NOMO-1 treated with DMSO at 0.1 percent for 48 hours (cell line): ENCODE results near the gene SLC44A5.
"Not testable (repeated sequence)": the region's sequence is repeated elsewhere in the genome, so short reads cannot be mapped to it uniquely, and the experiment has no call there.

Experiments
- DNase-seq: peaks from one replicate; lab custom pipeline; 2025; ENCODE audit not compliant: unreplicated experiment; lab: John Stamatoyannopoulos, UW

SLC44A5 gene

DNA sequence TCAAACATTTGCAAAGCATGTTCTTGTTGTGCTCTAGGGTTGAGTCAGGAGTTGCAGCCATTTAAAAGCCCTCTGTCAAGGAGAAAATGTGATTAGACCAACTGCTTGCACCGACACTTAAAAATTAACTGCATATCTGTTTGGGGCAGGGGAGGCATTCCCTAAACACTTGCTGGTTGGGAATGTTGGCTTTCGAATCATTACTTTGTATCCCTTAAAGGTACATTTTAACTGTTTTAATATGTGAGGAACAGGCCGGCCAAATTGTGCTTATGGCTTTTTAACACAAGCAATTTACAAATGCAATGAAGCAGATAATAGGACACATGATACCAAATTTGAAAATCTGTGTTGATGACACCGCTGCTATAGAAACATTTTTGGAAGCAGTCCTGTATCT lies 317.6 kb downstream of the SLC44A5 start:
- DNase-seq, result no peak

DNA sequence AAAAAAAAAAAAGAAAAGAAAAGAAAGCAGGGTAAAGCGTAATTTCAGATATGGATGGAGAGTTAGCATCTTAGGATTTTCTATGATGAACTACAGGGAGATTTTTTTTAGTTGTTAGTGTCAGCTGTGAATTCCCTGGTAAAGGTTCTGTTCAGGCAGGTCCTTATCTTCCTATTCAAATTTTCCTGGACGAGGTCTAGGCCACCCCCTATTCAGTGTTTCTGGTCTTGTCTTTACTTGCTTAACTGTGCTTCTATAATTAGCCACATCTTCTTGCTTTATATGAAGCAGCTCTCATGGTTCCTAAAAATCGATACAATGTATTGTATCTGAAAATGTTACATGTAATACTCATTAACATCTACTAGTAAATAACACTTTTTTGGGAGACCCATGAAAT lies 318.9 kb downstream of the SLC44A5 start:
- no peak for DNase-seq

DNA sequence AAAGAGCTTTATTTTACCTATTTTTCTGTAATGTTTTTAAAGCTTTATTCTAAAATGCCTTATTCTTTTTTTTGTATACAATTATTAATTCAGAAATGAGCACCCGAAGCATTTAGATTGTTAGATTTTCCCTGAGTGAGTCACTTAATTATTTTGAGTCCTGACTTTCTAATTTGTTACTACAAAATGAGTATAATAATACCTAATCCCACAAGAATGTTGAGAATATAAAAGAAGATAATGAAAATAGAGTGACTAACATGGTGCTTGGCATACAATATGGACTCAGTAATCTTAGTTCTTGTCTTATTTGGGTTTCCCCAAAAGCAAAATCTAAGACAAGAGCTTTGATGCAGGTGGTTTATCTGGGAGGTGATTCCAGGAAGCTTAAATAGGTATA lies 334.5 kb downstream of the SLC44A5 start:
- no peak for DNase-seq

DNA sequence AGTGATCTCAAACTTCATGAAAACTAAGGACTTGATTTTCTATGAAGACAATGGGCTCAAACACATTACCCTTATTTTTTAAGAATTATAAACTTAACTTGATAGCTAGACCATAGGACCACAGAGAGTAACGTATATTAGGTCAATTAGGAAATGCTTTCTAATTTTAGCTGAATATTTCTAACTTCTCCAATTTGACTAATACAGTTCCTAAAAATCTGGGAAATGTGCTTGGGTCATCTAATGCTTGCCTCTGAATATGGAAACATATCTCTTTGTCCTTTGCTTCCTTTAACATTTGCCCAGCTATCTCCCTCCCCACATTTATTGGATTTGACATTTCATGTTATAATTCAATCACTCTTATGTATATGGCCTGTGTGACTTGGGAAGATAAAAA lies 335.3 kb downstream of the SLC44A5 start:
- no peak for DNase-seq

DNA sequence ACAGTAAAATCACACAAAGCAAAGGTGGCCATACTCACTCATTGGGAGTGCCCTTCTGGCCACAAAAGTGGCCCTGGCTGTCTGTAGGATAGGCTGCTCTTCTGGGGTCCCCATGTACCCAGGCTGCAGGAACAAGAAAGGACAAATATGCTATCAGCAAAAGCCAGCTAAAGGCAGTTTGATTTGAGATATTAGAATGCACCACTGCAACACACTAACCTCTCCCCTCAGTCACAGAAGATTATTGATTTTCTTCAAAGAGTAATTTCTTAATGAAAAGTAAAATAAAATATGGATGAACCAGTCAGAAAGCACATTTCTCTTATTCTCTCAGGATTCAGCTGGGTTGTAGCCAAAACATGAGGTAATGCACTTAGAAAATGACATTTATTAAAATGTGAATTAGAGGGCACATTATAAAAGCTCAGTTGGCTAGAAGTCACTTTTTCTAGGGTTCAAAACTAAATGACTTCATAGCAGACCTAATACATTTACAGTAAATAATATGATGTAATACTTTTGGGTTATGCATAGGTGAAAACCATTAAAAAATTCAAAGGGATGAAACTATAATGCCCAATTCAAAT lies 335.9 kb downstream of the SLC44A5 start:
- DNase-seq, result no peak

DNA sequence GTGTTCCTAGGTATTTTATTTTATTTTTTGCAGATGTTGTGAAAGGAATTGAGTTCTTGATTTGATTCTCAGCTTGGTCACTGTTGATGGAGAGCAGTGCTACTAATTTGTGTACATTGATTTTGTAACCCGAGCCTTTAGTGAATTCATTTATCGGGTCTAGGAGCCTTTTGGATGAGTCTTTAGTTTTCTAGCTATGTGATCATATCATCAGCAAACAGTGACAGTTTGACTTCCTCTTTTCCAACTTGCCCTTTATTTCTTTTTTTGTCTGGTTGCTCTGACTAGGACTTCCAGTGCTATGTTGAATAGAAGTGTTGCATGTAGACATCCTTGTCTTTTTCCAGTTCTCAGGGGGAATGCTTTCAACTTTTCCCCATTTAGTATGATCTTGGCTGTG lies 337.8 kb downstream of the SLC44A5 start:
- no peak for DNase-seq

DNA sequence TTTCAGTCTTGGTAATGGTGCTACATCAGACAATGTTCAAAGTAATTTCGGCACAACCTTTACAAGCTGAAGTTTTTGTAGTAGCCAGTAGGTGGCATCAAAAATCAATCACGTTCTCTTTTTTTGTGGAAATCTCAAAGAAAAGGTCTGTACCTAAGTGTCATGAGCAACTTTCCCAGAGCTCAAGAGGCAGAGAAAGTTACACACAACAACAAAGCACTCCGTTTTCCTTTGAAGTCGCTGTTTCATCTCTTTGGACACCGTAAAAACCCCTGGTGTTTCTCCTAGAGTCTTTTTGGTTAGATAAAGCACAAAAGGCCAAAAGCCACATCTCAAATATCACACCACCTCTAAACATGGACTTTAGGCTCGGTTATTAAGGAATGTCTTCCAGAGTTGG lies 345.1 kb downstream of the SLC44A5 start:
- peak; percentile 13 for DNase-seq

DNA sequence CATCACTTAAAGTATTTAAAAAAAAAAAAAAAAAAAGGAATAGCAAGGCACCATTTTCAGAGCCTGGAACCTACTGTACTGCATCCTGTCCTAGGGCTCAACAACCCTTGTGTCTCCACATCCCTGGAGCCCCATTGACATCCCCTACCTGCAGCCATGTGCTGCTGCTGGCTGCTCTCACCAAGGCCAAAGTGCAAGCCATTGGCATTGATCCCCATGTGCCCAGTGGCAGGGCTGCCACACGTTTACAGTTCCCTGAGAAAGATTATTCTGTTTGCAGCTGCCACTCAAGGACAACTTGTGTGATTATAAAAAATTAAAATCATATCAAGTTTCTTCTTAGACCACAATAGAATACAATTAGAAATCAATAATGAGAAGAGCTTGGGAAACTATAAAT lies 346.8 kb downstream of the SLC44A5 start:
- no peak for DNase-seq

DNA sequence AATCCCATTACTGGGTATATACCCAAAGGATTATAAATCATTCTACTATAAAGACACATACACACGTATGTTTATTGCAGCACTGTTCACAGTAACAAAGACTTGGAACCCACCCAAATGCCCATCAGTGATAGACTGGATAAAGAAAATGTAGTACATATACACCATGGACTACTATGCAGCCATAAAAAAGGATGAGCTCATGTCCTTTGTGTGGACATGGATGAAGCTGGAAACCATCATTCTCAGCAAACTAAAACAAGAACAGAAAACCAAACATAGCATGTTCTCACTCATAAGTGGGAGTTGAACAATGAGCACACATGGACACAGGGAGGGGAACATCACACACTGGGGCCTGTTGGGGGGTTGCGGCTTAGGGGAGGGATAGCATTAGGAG lies 347.3 kb downstream of the SLC44A5 start:
- DNase-seq, result not testable (repeated sequence)

DNA sequence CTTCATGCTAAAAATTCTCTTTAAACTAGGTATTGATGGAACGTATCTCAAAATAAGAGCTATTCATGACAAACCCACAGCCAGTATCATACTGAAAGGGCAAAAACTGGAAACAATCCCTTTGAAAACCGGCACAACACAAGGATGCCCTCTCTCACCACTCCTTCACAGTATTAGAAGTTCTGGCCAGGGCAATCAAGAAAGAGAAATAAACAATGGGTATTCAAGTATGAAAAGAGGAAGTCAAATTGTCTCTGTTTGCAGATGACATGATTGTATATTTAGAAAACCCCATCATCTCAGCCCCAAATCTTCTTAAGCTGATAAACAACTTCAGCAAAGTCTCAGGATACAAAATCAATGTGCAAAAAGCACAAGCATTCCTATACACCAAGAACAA lies 349.0 kb downstream of the SLC44A5 start:
- not testable (repeated sequence) for DNase-seq

DNA sequence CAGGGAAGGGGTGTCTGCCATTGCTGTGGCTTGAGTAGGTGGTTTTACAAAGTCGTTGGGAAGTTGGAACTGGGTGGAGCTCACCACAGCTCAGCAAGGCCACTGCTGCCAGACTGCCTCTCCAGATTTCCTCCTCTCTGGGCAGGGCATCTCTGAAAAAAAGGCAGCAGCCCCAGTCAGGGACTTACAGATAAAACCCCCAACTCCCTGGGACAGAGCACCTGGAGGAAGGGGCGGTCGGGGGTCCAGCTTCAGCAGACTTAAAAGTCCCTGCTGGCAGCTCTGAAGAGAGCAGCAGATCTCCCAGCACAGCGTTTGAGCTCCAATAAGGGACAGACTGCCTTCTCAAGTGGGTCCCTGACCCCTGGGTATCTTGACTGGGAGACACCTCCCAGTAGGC lies 352.6 kb downstream of the SLC44A5 start:
- DNase-seq, result no peak

DNA sequence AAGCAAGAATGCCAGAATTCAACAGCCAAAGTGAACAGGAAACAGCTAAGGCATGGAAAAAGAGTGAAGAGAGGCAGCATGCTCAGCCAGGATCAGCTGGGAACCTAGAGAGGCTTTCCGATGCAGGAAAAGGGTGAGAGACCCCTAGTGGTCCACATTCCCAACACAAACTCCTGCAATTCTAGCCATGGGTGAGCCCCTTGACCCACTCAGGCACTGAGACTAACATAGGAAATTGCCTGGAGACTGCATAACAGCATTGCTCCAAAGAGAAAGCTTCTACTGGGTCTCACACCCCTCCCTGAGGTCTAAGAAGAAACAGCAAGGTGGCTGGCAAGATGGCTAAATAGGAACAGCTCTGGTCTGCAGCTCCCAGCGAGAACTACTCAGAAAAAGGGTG lies 353.5 kb downstream of the SLC44A5 start:
- DNase-seq, result no peak

DNA sequence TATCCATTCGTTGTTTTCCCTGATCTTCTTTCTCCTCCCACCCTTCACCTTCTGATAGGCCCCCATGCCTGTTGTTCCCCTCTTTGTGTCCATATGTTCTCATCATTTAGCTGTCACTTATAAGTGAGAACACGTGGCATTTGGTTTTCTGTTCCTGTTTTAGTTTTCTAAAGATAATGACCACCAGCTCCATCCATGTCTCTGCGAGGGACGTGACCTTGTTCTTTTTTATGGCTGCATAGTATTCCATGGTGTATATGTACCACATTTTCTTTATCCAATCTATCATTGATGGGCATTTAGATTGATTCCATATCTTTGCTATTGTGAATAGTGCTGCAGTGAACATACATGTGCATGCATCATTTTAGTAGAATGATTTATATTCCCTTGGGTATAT lies 360.8 kb downstream of the SLC44A5 start:
- DNase-seq, result not testable (repeated sequence)

DNA sequence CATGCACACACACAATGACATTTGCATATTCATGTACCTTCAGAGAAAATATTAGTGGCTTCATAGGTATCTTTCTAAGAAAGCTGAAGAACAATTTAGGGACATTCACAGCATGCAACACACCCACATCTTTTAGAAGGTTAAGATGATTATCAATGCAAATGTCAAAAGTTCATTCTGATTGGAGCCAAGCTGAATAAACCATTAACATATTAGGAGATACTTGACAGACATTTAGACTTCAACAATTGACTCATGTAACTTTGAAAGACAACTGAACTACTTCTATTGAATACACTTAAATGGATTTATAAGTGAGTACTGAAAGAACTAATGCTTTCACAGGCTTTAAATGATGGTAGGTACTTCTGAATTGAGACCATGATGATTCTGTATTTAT lies 365.7 kb downstream of the SLC44A5 start:
- no peak for DNase-seq

DNA sequence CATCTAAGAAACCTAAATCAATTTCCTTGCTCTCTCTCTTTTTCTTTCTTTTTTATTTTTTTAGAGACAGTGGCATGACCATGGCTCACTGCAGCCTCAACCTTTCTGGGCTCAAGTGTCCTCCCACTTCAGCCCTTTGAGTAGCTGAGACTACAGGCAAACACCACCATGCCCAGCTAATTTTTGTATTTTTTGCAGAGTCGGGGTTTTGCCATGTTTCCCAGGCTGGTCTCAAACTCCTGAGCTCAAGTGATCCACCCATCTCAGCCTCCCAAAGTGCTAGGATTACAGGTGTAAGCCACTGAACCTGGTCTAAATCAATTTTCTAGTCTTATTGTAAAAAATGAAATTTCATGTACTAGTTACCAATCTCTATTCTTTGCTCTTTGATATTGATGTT lies 367.8 kb downstream of the SLC44A5 start:
- DNase-seq, result no peak

DNA sequence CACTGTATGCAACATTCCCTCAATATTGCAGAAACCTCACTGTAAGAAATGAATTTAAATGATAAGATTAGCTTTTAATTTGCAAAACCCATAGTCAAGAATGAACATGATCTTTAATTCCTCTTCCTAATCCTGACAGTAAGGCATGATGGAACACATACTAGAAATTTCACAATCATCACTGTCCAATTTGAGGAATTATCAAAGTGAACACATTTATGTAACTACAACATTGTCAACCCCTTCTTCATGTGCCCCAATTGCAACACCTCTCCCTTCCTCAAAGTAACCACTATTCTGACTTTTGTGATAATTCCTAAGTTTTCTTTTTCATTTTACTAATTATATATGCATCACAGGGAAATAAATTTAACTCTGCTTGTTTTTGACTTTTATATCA lies 373.6 kb downstream of the SLC44A5 start:
- DNase-seq, result no peak

DNA sequence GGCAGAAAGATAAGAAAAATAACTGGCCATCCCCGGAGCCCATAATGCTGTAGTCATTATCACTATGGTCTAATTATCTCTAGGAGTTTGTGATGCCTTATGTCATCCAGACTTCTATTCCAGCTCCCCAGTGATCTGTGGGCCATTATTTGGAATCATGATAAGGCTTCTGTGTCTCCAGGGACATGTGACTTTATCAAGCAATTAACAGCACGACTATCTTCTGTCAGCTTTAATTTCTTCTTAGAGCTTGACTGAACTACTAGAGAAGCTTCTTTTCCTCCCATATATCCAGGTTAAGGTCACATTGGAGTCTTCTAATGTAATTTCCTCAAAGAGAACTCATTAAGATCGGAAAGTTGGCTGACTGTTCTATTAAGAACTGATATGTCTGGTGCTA lies 376.4 kb downstream of the SLC44A5 start:
- DNase-seq, result no peak

DNA sequence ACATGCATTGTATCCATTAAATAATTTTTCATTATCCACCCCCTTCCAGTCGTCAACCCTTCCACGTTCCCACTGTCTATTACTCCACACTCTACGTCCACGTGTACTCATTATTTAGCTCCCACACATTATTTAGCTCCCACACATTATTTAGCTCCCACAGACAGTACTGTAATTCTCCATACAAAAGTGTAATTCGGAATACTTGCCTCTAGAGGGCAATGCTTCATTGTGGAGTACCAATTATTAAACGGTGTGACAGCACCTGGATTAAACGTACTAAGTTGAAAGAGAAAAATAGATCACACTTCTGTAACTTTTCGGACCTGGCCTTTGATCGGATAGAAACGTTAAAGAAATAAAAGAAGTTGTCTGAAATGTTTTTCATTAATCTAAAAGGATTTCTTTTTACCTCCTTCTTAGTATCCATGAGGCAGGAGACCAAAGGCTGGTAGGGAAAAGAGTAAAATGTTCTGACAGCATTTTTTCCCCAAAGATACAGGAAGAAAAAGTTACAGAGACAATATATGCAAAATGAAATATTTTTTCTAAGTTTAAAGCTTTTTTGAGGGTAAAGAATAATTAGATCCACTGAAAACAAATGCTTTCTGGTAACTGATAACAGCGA lies 377.5 kb downstream of the SLC44A5 start:
- DNase-seq, result peak; percentile 0

DNA sequence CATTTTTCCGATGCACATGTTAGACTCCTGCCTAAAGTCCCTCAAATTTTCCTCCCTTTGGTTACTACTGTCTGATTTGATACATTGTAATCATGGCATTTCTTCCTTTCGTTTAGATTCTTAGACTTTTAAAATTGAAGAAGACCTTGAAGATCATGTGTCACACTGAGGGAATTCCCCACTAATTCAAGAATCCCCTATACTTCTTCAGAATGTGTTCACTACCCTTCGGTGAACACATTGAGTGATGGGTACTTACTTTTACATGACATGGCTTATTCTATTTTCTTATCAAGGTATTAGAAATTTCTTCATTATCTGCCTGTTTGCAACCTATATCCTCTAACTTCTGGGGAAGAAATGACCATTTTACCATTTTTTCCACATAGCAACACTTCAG lies 390.8 kb downstream of the SLC44A5 start:
- DNase-seq, result no peak

DNA sequence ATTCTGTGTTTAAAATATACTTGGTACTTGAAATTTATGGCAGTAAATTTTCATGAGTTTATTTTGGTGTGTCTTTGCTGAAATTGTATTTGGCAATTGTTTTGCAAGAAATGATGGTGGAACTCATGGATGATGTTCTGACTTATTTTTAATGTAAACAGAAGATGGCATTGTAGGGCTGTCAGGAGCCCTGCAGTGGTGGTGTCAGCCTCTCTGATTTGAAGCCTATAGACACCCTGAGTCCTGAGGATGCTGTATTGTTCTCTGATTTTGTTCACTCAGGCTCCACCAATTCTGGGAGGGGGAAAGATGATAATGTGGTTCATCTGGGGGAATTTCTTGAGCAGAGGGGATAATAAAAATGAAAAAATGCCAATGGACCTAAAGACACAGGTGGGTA lies 396.9 kb downstream of the SLC44A5 start:
- no peak for DNase-seq

DNA sequence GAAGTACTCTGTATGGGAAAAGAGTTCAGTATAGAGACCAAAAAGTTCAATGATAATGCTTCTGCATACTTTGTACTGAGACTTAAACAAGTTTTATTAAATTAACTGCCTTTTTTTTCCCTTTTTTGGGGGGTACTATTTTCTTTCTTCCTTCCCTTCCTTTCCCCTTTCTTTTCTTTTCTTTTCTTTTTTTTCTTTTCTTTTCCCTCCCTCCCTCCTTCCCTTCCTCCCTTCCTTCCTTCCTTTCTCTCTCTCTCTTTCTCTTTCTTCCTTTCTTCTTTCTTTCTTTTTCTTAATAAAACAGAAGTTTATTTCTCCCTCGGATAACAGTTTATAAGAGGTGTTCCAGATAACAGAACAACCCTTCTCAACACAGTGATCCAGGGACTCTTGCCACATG lies 399.3 kb downstream of the SLC44A5 start:
- DNase-seq, result no peak

DNA sequence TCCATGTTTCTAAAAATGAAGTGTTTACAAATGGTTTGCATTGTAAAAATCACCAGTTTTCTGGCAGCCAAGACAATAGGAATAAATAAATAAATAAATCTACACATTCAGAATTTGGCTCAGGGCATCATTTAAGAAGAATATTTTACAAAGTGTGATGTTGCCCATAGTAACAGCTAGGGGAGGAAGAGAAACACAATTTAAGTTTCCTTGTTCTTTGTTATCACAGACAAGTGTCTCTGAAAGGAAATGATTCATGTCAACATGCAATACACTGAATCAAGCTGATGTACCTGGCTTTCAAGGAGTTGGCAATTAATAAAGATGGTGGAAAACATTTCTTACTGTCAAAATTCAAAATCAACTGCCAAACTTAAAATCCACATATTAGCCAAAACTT lies 402.1 kb downstream of the SLC44A5 start:
- DNase-seq, result no peak
